HepG2 (cell line): ENCODE measurements around the gene LBX2. TPM values are rescaled to one million over a fixed set of nuclear protein-coding genes. Genes with fewer than 3 reads are reported as not detected.

ENCODE experiments used
- BRD4 ChIP-seq: sonication (generic); formaldehyde crosslinking; IDR thresholded peaks from 2 replicates; pipeline ENCODE4 v1.4.0; 2020; ENCODE audit warnings: missing genetic modification reagents
- ESRRA ChIP-seq: sonication (generic); formaldehyde crosslinking; IDR thresholded peaks from 2 replicates; pipeline ENCODE4 v1.5.1; 2020; ENCODE audit warnings: mild to moderate bottlenecking, low read depth, missing genetic modification reagents
- HMG20B ChIP-seq: conservative IDR thresholded peaks from 2 replicates; pipeline ENCODE4 v1.6.1; 2016; ENCODE audit warnings: missing genetic modification reagents, missing compliant biosample characterization
- HNRNPLL ChIP-seq: fragments of 200-400 bp; formaldehyde crosslinking; IDR thresholded peaks from 2 replicates; pipeline ENCODE4 v1.6.1; 2017; ENCODE audit warnings: mild to moderate bottlenecking, low read depth, low read length; ENCODE audit not compliant: poor library complexity, severe bottlenecking
- MAZ ChIP-seq, 2 experiments: sonication (generic) in 1 of 2; formaldehyde crosslinking in 1 of 2; IDR thresholded peaks; 2 replicates each; pipeline versions ENCODE4 v1.5.0 to v1.6.1; 2012 to 2020; ENCODE audit warnings: low read depth in 2 of 2, mild to moderate bottlenecking in 2 of 2, borderline replicate concordance in 1 of 2, improper control_type of control experiment in 1 of 2, low read length in 1 of 2, missing genetic modification reagents in 1 of 2, moderate library complexity in 1 of 2
- MED1 ChIP-seq: sonication (generic); formaldehyde crosslinking; IDR thresholded peaks from 2 replicates; pipeline ENCODE4 v1.4.0; 2020; ENCODE audit warnings: missing genetic modification reagents
- MXD4 ChIP-seq: IDR thresholded peaks from 2 replicates; pipeline ENCODE4 v1.6.1; 2016; ENCODE audit warnings: mild to moderate bottlenecking, missing biosample characterization, missing genetic modification reagents
- POLR2AphosphoS2 ChIP-seq: IDR thresholded peaks from 2 replicates; pipeline ENCODE4 v1.6.1; 2011; ENCODE audit warnings: low read depth, low read length, improper control_type of control experiment
- RORA ChIP-seq: sonication (generic); formaldehyde crosslinking; IDR thresholded peaks from 2 replicates; pipeline ENCODE4 v1.5.0; 2020; ENCODE audit warnings: mild to moderate bottlenecking, missing genetic modification reagents, moderate library complexity
- TARDBP ChIP-seq: sonication (generic); formaldehyde crosslinking; IDR thresholded peaks from 2 replicates; pipeline ENCODE4 v1.8.0; 2022; ENCODE audit warnings: mild to moderate bottlenecking, missing genetic modification reagents
- ZBTB1 ChIP-seq: sonication (generic); formaldehyde crosslinking; IDR thresholded peaks from 2 replicates; pipeline ENCODE4 v1.4.0; 2020; ENCODE audit warnings: missing genetic modification reagents, borderline replicate concordance
- ZFP36L1 ChIP-seq: sonication (generic); formaldehyde crosslinking; IDR thresholded peaks from 2 replicates; pipeline ENCODE4 v1.8.0; 2022; ENCODE audit warnings: mild to moderate bottlenecking, missing genetic modification reagents, moderate library complexity
- ZNF136 ChIP-seq: sonication (generic); formaldehyde crosslinking; IDR thresholded peaks from 2 replicates; pipeline ENCODE4 v1.8.1; 2022; ENCODE audit warnings: low read depth, mild to moderate bottlenecking, moderate library complexity, missing genetic modification reagents
- ZNF263 ChIP-seq: sonication (generic); formaldehyde crosslinking; IDR thresholded peaks from 2 replicates; pipeline ENCODE4 v1.4.0; 2020; ENCODE audit warnings: missing genetic modification reagents
- ZNF441 ChIP-seq: sonication (generic); formaldehyde crosslinking; IDR thresholded peaks from 2 replicates; pipeline ENCODE4 v1.7.0; 2021; ENCODE audit warnings: missing genetic modification reagents, borderline replicate concordance
- ZNF564 ChIP-seq: sonication (generic); formaldehyde crosslinking; IDR thresholded peaks from 2 replicates; pipeline ENCODE4 v1.8.1; 2023; ENCODE audit warnings: mild to moderate bottlenecking, missing genetic modification reagents
- ZNF574 ChIP-seq: sonication (generic); formaldehyde crosslinking; IDR thresholded peaks from 2 replicates; pipeline ENCODE4 v1.4.0; 2020; ENCODE audit warnings: missing genetic modification reagents
- ZNF615 ChIP-seq: sonication (generic); formaldehyde crosslinking; IDR thresholded peaks from 2 replicates; pipeline ENCODE4 v1.5.0; 2020; ENCODE audit warnings: mild to moderate bottlenecking, missing genetic modification reagents, borderline replicate concordance
- ZNF616 ChIP-seq: sonication (generic); formaldehyde crosslinking; IDR thresholded peaks from 2 replicates; pipeline ENCODE4 v1.5.0; 2020; ENCODE audit warnings: low read depth, mild to moderate bottlenecking, missing genetic modification reagents
- ZNF709 ChIP-seq: sonication (generic); formaldehyde crosslinking; IDR thresholded peaks from 2 replicates; pipeline ENCODE4 v1.5.0; 2020; ENCODE audit warnings: mild to moderate bottlenecking, missing genetic modification reagents
- ZNF879 ChIP-seq: sonication (generic); formaldehyde crosslinking; IDR thresholded peaks from 2 replicates; pipeline ENCODE4 v1.8.1; 2023; ENCODE audit warnings: missing genetic modification reagents
- polyA plus RNA-seq, 8 experiments: library from polyadenylated mRNA; depleted of rRNA in 3 of 8; stranded (reverse) in 7 of 8; unstranded in 1 of 8; fragments of >200 nt; fragmentation: Illumina TruSeq in 4 of 8; extraction: Trizol in 4 of 8; gene quantifications; 2 replicates each; pipeline versions ENCODE4 v1.2.1 to v1.2.3, GENCODE V29; 2011 to 2016; ENCODE audit warnings: low read depth in 4 of 8, missing spikeins in 1 of 8, mixed read lengths in 1 of 8; ENCODE audit not compliant: insufficient read depth in 1 of 8
- total RNA-seq, 5 experiments: library from RNA; depleted of rRNA; stranded (reverse); fragments of >200 nt; fragmentation: Illumina TruSeq; extraction: Trizol; gene quantifications; 2 replicates each; pipeline ENCODE4 v1.2.3, GENCODE V29; 2016; ENCODE audit warnings: low read depth in 1 of 5
- TF ChIP-seq, protein P1 (sequence below): sonication (generic); formaldehyde crosslinking; IDR thresholded peaks from 2 replicates; pipeline ENCODE4 v1.4.0; 2020; ENCODE audit warnings: missing genetic modification reagents
- TF ChIP-seq, protein P2 (sequence below): IDR thresholded peaks from 2 replicates; pipeline ENCODE4 v1.6.1; 2012; ENCODE audit warnings: inconsistent platforms
- TF ChIP-seq, protein P3 (sequence below): sonication (generic); formaldehyde crosslinking; IDR thresholded peaks from 2 replicates; pipeline ENCODE4 v1.4.0; 2020; ENCODE audit warnings: missing genetic modification reagents

LBX2 gene
- total and polyA plus RNA-seq, 2 of the 13 experiments (the other 11 are each of a cell fraction or from before 2014, with no cell fraction given): 6.4 to 8.1 TPM

DNA sequence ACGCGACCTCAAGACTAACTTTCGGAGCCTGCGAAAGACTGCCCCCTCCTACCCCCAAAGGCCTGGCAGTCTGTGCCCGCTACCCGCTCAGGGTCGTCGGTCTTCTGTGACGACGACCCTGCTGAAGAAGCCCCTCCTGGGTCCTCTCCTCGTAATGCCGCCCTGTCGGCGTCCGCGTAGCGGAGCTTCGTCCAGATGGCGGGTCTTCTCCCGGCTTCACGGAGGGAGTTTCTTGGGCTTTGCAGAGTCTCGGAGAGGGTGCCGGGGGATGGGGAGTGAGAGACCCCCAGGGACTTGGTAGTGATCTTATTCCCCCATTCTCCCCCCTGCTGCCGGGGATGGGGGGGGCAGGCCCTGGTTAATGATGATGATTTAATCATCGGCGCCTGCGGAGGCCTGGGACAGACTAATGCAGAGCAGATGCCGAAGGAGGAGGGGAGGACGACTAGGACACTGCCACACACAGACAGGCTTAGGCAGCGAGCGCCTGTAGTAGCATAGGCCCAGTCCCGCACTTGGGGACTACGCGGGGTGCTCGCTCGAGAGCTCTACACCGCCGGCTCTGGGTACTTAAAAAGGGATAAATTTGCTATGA lies 8.6 kb upstream of the LBX2 start (continued):
- no peak for TF ChIP-seq ZNF879 (CRISPR knock-in tag)
- no peak for TF ChIP-seq ZNF616 (CRISPR knock-in tag)
- TF ChIP-seq ZNF709 (CRISPR knock-in tag): no peak; the same call in 1 of the 2 replicates
- TF ChIP-seq, protein P1, sequence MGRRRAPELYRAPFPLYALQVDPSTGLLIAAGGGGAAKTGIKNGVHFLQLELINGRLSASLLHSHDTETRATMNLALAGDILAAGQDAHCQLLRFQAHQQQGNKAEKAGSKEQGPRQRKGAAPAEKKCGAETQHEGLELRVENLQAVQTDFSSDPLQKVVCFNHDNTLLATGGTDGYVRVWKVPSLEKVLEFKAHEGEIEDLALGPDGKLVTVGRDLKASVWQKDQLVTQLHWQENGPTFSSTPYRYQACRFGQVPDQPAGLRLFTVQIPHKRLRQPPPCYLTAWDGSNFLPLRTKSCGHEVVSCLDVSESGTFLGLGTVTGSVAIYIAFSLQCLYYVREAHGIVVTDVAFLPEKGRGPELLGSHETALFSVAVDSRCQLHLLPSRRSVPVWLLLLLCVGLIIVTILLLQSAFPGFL (CRISPR knock-in tag): no peak
- TF ChIP-seq MED1 (CRISPR knock-in tag): no peak
- TF ChIP-seq, protein P2, sequence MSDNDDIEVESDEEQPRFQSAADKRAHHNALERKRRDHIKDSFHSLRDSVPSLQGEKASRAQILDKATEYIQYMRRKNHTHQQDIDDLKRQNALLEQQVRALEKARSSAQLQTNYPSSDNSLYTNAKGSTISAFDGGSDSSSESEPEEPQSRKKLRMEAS: peak; percentile 52
- 0 out of 2 replicates have a peak, but pooled peaks have one; percentile 43 for TF ChIP-seq ESRRA (CRISPR knock-in tag)
- no peak for TF ChIP-seq RORA (CRISPR knock-in tag)
- TF ChIP-seq TARDBP (CRISPR knock-in tag): 0 out of 2 replicates have a peak, but pooled peaks have one; percentile 7
- TF ChIP-seq HMG20B (CRISPR knock-in tag): no peak
- no peak for TF ChIP-seq ZBTB1
- no peak for TF ChIP-seq MAZ (IDR thresholded peaks at IDR 0.05; ENCODE audit: borderline replicate concordance, low read depth, low read length)
- no peak for TF ChIP-seq MAZ (CRISPR knock-in tag; IDR thresholded peaks at IDR 0.05; ENCODE audit: low read depth)
- no peak for TF ChIP-seq BRD4 (CRISPR knock-in tag)
- TF ChIP-seq ZNF574 (CRISPR knock-in tag): no peak
- no peak for TF ChIP-seq ZNF564 (CRISPR knock-in tag)
- TF ChIP-seq ZNF441 (CRISPR knock-in tag): no peak
- TF ChIP-seq ZFP36L1 (CRISPR knock-in tag): peak; percentile 31
- no peak for TF ChIP-seq ZNF615 (CRISPR knock-in tag)
- no peak for TF ChIP-seq POLR2AphosphoS2
- no peak for TF ChIP-seq HNRNPLL
- 0 out of 2 replicates have a peak, but pooled peaks have one; percentile 6 for TF ChIP-seq ZNF136 (CRISPR knock-in tag)
- TF ChIP-seq, protein P3, sequence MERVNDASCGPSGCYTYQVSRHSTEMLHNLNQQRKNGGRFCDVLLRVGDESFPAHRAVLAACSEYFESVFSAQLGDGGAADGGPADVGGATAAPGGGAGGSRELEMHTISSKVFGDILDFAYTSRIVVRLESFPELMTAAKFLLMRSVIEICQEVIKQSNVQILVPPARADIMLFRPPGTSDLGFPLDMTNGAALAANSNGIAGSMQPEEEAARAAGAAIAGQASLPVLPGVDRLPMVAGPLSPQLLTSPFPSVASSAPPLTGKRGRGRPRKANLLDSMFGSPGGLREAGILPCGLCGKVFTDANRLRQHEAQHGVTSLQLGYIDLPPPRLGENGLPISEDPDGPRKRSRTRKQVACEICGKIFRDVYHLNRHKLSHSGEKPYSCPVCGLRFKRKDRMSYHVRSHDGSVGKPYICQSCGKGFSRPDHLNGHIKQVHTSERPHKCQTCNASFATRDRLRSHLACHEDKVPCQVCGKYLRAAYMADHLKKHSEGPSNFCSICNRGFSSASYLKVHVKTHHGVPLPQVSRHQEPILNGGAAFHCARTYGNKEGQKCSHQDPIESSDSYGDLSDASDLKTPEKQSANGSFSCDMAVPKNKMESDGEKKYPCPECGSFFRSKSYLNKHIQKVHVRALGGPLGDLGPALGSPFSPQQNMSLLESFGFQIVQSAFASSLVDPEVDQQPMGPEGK (CRISPR knock-in tag): peak; percentile 48; the same call in 1 of the 2 replicates
- peak; percentile 74 for TF ChIP-seq ZNF263 (CRISPR knock-in tag)
- TF ChIP-seq MXD4 (CRISPR knock-in tag): no peak
